MM.1S (cell line): Measurements from ENCODE around the gene RNF152.

ENCODE experiments used
- DNase-seq: peaks from one replicate; pipeline ENCODE4 v3.0.0-alpha.2; 2015
- H2AFZ ChIP-seq: fragments of 300-600 bp; sonication (generic); 2 replicates; pipeline ENCODE4 v1.6.0; 2016; ENCODE audit warnings: antibody characterized with exemption, low read length
- H3F3A ChIP-seq: fragments of 300-600 bp; sonication (generic); 2 replicates; pipeline ENCODE4 v1.6.1; 2016; ENCODE audit warnings: mild to moderate bottlenecking, antibody characterized with exemption, low read length, moderate library complexity, mixed read lengths; ENCODE audit not compliant: insufficient read depth
- H3K27ac ChIP-seq: fragments of 300-600 bp; sonication (generic); 2 replicates; pipeline ENCODE4 v1.5.1; 2016; ENCODE audit warnings: mild to moderate bottlenecking, low read length
- H3K27me3 ChIP-seq: fragments of 300-600 bp; sonication (generic); replicated peaks from 2 replicates; pipeline ENCODE4 v1.6.0; 2016; ENCODE audit warnings: low read length; ENCODE audit not compliant: insufficient read depth
- H3K36me3 ChIP-seq: fragments of 300-600 bp; sonication (generic); replicated peaks from 2 replicates; pipeline ENCODE4 v1.6.1; 2016; ENCODE audit warnings: mild to moderate bottlenecking, low read length, mixed read lengths; ENCODE audit not compliant: insufficient read depth
- H3K4me1 ChIP-seq: fragments of 300-600 bp; sonication (generic); 2 replicates; pipeline ENCODE4 v1.6.1; 2016; ENCODE audit warnings: low read length, mixed read lengths
- H3K4me2 ChIP-seq: fragments of 300-600 bp; sonication (generic); 2 replicates; pipeline ENCODE4 v1.6.0; 2016; ENCODE audit warnings: low read depth, low read length
- H3K4me3 ChIP-seq: fragments of 300-600 bp; sonication (generic); 2 replicates; pipeline ENCODE4 v1.5.1; 2016; ENCODE audit warnings: low read length, mixed read lengths
- H3K79me2 ChIP-seq: fragments of 300-600 bp; sonication (generic); 2 replicates; pipeline ENCODE4 v1.6.1; 2016; ENCODE audit warnings: mixed run types, low read length, mixed read lengths
- H3K9ac ChIP-seq: fragments of 300-600 bp; sonication (generic); 2 replicates; pipeline ENCODE4 v1.6.1; 2016; ENCODE audit warnings: low read length, mixed read lengths
- H3K9me2 ChIP-seq: fragments of 300-600 bp; sonication (generic); replicated peaks from 2 replicates; pipeline ENCODE4 v1.6.1; 2016; ENCODE audit warnings: mild to moderate bottlenecking, low read length, mixed read lengths; ENCODE audit not compliant: insufficient read depth
- H3K9me3 ChIP-seq: fragments of 300-600 bp; sonication (generic); replicated peaks from 2 replicates; pipeline ENCODE4 v1.6.1; 2016; ENCODE audit warnings: mild to moderate bottlenecking, low read length, mixed read lengths; ENCODE audit not compliant: insufficient read depth
- H4K20me1 ChIP-seq: fragments of 300-600 bp; sonication (generic); 2 replicates; pipeline ENCODE4 v1.6.1; 2016; ENCODE audit warnings: mild to moderate bottlenecking, low read length, moderate library complexity, mixed read lengths; ENCODE audit not compliant: insufficient read depth
- EZH2 ChIP-seq: fragments of 300-600 bp; sonication (generic); optimal IDR thresholded peaks from 2 replicates; pipeline ENCODE3; 2017; ENCODE audit warnings: low read depth, mild to moderate bottlenecking, antibody characterized with exemption, low read length, mixed read lengths
- EZH2phosphoT487 ChIP-seq: fragments of 300-600 bp; sonication (generic); IDR thresholded peaks from 2 replicates; pipeline ENCODE4 v1.6.1; 2018; ENCODE audit warnings: antibody characterized with exemption, low read length
- TF ChIP-seq, protein P1 (sequence below): fragments of 300-600 bp; sonication (generic); IDR thresholded peaks from 2 replicates; pipeline ENCODE4 v1.5.1; 2016; ENCODE audit warnings: antibody characterized with exemption, low read length, mixed read lengths

RNF152 gene

DNA sequence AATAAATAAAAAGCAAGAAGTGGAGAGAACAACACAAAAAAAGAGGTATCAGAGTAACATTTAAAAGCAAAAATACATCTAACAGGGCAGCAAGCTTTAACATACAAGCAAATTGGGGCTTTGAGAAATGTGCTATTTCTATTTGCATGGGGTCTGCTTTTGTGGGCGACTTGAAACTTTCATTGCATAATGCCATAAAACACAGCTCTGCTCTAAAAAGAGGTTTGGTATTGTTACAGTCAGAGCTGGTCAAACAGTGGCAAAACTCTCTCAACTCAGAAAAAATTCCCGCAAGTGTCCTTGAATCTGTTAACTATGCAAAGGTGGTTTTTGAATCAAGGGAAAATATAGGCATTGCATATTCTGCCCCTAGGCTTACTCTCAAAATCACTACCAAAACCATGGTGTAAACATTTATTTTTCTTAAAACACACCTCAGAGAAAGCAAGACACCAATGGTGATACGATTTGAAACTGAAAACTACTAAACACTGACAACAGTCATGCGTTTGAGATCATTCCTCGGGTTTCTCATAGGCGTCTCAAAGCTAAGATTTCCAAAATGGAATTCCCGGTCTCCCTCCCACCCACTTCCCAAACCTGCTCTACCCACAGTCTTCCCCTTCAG is 45.5 kb downstream of the RNF152 start:
- Histone ChIP-seq H3K9ac (no peak overlapping the region), H3K4me3 (no peak overlapping the region)

DNA sequence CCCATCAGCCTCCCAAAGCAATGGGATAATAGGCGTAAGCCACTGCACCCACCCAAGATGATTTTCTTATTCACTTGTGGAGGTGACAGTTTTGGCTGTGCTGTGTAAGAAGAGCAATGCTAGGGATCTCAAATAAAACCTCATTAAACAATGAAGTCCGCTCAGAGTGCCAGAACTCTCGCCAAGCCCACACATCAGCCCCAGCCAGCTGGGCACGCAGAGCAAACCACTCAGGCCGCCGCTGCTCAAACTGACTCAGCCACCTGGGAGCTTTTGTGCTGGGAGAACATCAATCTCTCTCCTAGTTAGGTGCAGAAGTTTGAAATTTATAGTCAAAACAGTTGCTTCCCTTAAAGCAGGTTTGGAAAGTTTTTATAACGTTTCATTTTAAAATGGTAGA is 47.6 kb downstream of the RNF152 start:
- DNase-seq: no peak
- Histone ChIP-seq H3F3A (no peaks in the 10 kb centered on the region), H4K20me1 (no peaks in the 10 kb centered on the region), H3K36me3 (no peaks in the 10 kb centered on the region), H2AFZ (no peak overlapping the region), H3K79me2 (no peaks in the 10 kb centered on the region), H3K27ac (no peak overlapping the region), H3K4me3 (no peak overlapping the region), H3K9me3 (no peaks in the 10 kb centered on the region), H3K9ac (no peak overlapping the region), H3K27me3 (no peaks in the 10 kb centered on the region), H3K4me1 (no peaks in the 10 kb centered on the region), H3K9me2 (no peaks in the 10 kb centered on the region), H3K4me2 (no peak overlapping the region)
- TF ChIP-seq EZH2: no peak
- TF ChIP-seq EZH2phosphoT487: no peak
- TF ChIP-seq, protein P1, sequence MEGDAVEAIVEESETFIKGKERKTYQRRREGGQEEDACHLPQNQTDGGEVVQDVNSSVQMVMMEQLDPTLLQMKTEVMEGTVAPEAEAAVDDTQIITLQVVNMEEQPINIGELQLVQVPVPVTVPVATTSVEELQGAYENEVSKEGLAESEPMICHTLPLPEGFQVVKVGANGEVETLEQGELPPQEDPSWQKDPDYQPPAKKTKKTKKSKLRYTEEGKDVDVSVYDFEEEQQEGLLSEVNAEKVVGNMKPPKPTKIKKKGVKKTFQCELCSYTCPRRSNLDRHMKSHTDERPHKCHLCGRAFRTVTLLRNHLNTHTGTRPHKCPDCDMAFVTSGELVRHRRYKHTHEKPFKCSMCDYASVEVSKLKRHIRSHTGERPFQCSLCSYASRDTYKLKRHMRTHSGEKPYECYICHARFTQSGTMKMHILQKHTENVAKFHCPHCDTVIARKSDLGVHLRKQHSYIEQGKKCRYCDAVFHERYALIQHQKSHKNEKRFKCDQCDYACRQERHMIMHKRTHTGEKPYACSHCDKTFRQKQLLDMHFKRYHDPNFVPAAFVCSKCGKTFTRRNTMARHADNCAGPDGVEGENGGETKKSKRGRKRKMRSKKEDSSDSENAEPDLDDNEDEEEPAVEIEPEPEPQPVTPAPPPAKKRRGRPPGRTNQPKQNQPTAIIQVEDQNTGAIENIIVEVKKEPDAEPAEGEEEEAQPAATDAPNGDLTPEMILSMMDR: no peak

More for the DNA sequence above, 45.5 kb downstream of the RNF152 start:
- TF ChIP-seq, protein P1: no peak
- no peak for TF ChIP-seq EZH2phosphoT487
- no peak for TF ChIP-seq EZH2
- Histone ChIP-seq H3F3A (no peaks in the 10 kb centered on the region), H3K9me3 (no peaks in the 10 kb centered on the region), H2AFZ (no peak overlapping the region), H3K79me2 (no peaks in the 10 kb centered on the region), H3K9me2 (no peaks in the 10 kb centered on the region), H3K27ac (no peak overlapping the region), H3K4me2 (no peak overlapping the region), H3K36me3 (no peaks in the 10 kb centered on the region), H4K20me1 (no peaks in the 10 kb centered on the region), H3K4me1 (no peaks in the 10 kb centered on the region), H3K27me3 (no peaks in the 10 kb centered on the region)
- DNase-seq: no peak

DNA sequence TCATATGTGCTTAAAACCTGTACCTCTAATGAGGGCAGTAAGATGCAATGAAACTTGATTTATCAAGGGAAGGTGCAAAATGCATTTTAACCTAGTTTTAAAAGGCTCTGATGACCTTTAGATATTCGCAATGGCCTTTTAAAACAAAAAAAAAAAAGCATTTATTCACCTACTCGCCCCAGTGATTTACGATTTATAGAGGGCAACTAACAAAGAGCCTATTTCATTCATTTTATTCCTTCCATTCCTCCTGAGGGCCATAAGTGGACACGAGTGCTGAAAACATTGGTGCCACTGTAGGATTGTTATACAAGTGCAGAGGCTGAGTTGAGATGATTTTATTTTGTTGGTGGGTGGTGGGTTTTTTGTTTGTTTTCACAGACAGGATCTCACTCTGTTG is 48.1 kb downstream of the RNF152 start:
- no peaks in the 10 kb centered on the region for H3K79me2 ChIP-seq

More for the DNA sequence above, 48.1 kb downstream of the RNF152 start:
- H3K4me1 ChIP-seq: no peaks in the 10 kb centered on the region
- no peak overlapping the region for H2AFZ ChIP-seq
- no peak overlapping the region for H3K4me3 ChIP-seq
- no peak overlapping the region for H3K27ac ChIP-seq
- no peaks in the 10 kb centered on the region for H3K27me3 ChIP-seq
- no peaks in the 10 kb centered on the region for H3K9me3 ChIP-seq
- no peaks in the 10 kb centered on the region for H3K36me3 ChIP-seq
- no peaks in the 10 kb centered on the region for H3F3A ChIP-seq
- no peak overlapping the region for H3K9ac ChIP-seq
- DNase-seq: no peak
- no peaks in the 10 kb centered on the region for H3K9me2 ChIP-seq
- no peaks in the 10 kb centered on the region for H4K20me1 ChIP-seq
- TF ChIP-seq EZH2: no peak
- TF ChIP-seq EZH2phosphoT487: no peak
- TF ChIP-seq, protein P1: no peak
- H3K4me2 ChIP-seq: no peak overlapping the region
